GM12878 (cell line): Measurements from ENCODE around the gene ATP6V1C2. TPM values are rescaled to one million over a fixed set of nuclear protein-coding genes. Genes with fewer than 3 reads are reported as not detected.

ENCODE experiments used
- ATAC-seq: fragments of 200-7000 bp; cut with Tn5 transposase; 3 replicates; pipeline ENCODE4 v1.9.1; 2020; ENCODE audit warnings: mild to moderate bottlenecking, moderate library complexity
- BruUV-seq: library from RNA; stranded (reverse); fragments of 400-500 nt; replicated peaks from 2 replicates; lab custom pipeline; 2021; lab: Mats Ljungman, UMichigan
- CTCF ChIA-PET: fragments of 300-600 bp; sonication (Branson Sonifier 250); formaldehyde crosslinking; extraction: SDS; loops from one replicate; lab custom pipeline; 2021; ENCODE audit warnings: inconsistent platforms; lab: Yijun Ruan, JAX
- POLR2A ChIA-PET: fragments of 350-600 bp; formaldehyde crosslinking; extraction: SDS; loops from one replicate; lab custom pipeline; 2021; ENCODE audit warnings: inconsistent platforms; lab: Charles Lee
- RAD21 ChIA-PET: fragments of 300-600 bp; sonication (Branson Sonifier 250); formaldehyde crosslinking; loops from one replicate; lab custom pipeline; 2023; ENCODE audit warnings: antibody characterized with exemption; ENCODE audit not compliant: unreplicated experiment; lab: Charles Lee
- SMC1A ChIA-PET: fragments of 300-600 bp; sonication (Branson Sonifier 250); formaldehyde crosslinking; loops from one replicate; lab custom pipeline; 2023; ENCODE audit not compliant: unreplicated experiment, uncharacterized antibody; lab: Charles Lee
- DNase-seq: peaks from one replicate; pipeline ENCODE4 v3.0.0-alpha.2; 2011; ENCODE audit warnings: low read depth, low spot score
- FAIRE-seq: peaks from 3 replicates; lab custom pipeline; 2011; peaks lifted over from hg19 to GRCh38; lab: Jason Lieb, UNC
- H2AFZ ChIP-seq: 2 replicates; pipeline ENCODE4 v1.6.0; 2011; ENCODE audit warnings: low read depth, low read length, control low read depth; ENCODE audit not compliant: control insufficient read depth
- H3K27ac ChIP-seq: 2 replicates; pipeline ENCODE4 v1.5.1; 2011; ENCODE audit warnings: control low read depth; ENCODE audit not compliant: control insufficient read depth, insufficient read depth
- H3K27me3 ChIP-seq, 2 experiments: replicated peaks in 1 of 2; 2 replicates each; pipeline versions ENCODE4 v1.6.0 to v1.6.1; 2011; ENCODE audit warnings: low read length in 1 of 2; ENCODE audit not compliant: control insufficient read depth in 2 of 2, insufficient read depth in 2 of 2
- H3K36me3 ChIP-seq, 2 experiments: 2 replicates each; pipeline ENCODE4 v1.5.1; 2011; ENCODE audit warnings: low read length in 1 of 2; ENCODE audit not compliant: control insufficient read depth in 2 of 2, insufficient read depth in 2 of 2
- H3K4me1 ChIP-seq: 2 replicates; pipeline ENCODE4 v1.6.1; 2011; ENCODE audit warnings: mild to moderate bottlenecking, low read length, moderate library complexity, mixed read lengths; ENCODE audit not compliant: control insufficient read depth, insufficient read depth
- H3K4me2 ChIP-seq: 2 replicates; pipeline ENCODE4 v1.6.0; 2011; ENCODE audit warnings: control low read depth; ENCODE audit not compliant: control insufficient read depth, insufficient read depth
- H3K4me3 ChIP-seq: fragments of 200-600 bp; sonication (generic); 2 replicates; pipeline ENCODE4 v1.5.1; 2016
- H3K79me2 ChIP-seq: 2 replicates; pipeline ENCODE4 v1.6.0; 2011; ENCODE audit warnings: low read length; ENCODE audit not compliant: control insufficient read depth, insufficient read depth
- H3K9ac ChIP-seq: 2 replicates; pipeline ENCODE4 v1.8.0; 2011; ENCODE audit warnings: low read length, control low read depth, mixed read lengths; ENCODE audit not compliant: control insufficient read depth, insufficient read depth
- H3K9me3 ChIP-seq: replicated peaks from 3 replicates; pipeline ENCODE4 v1.5.1; 2011; ENCODE audit warnings: mild to moderate bottlenecking, low read length; ENCODE audit not compliant: control insufficient read depth, insufficient read depth
- H4K20me1 ChIP-seq: 2 replicates; pipeline ENCODE4 v1.6.0; 2011; ENCODE audit not compliant: control insufficient read depth, insufficient read depth
- BMI1 ChIP-seq: fragments of 450-650 bp; IDR thresholded peaks from 2 replicates; pipeline ENCODE4 v1.6.1; 2016; ENCODE audit warnings: mild to moderate bottlenecking, moderate library complexity, borderline replicate concordance
- E4F1 ChIP-seq: fragments of 450-650 bp; IDR thresholded peaks from 2 replicates; pipeline ENCODE4 v1.6.1; 2018; ENCODE audit warnings: borderline replicate concordance, mild to moderate bottlenecking; ENCODE audit not compliant: partially characterized antibody
- POLR2A ChIP-seq: IDR thresholded peaks from 2 replicates; pipeline ENCODE4 v1.6.1; 2011; ENCODE audit warnings: low read depth, mild to moderate bottlenecking, low read length
- RCOR1 ChIP-seq: conservative IDR thresholded peaks from 2 replicates; pipeline ENCODE4 v1.6.1; 2012; ENCODE audit warnings: low read depth, low read length, improper control_type of control experiment
- SMAD5 ChIP-seq: IDR thresholded peaks from 2 replicates; pipeline ENCODE4 v1.6.1; 2016; ENCODE audit warnings: antibody characterized with exemption, low read depth
- SREBF1 ChIP-seq: IDR thresholded peaks from 2 replicates; pipeline ENCODE4 v1.6.1; 2012; ENCODE audit warnings: mild to moderate bottlenecking, low read length
- ZNF592 ChIP-seq: fragments of 450-650 bp; IDR thresholded peaks from 2 replicates; pipeline ENCODE4 v1.6.1; 2017; ENCODE audit warnings: mild to moderate bottlenecking, moderate library complexity
- WGBS: methylation state at CpG from one replicate; pipeline ENCODE4 v1.1.6; 2016; ENCODE audit warnings: low lambda C conversion rate; ENCODE audit not compliant: insufficient replicate concordance, insufficient coverage; ENCODE audit errors: missing lambda C conversion rate; 5-methylcytosine and 5-hydroxymethylcytosine counted together
- in situ Hi-C: fragments of 300-500 bp; cut with MboI; formaldehyde crosslinking; loops from 9 replicates; pipeline ENCODE4 v1.14.3; 2018; ENCODE audit warnings: mixed read lengths
- intact Hi-C: fragments of 100-400 bp; cut with micrococcal nuclease; formaldehyde crosslinking; loops from one replicate; pipeline ENCODE4 v1.14.2; 2022; ENCODE audit not compliant: unreplicated experiment
- polyA plus RNA-seq, 11 experiments: library from polyadenylated mRNA; depleted of rRNA in 4 of 11; unstranded in 6 of 11; stranded (reverse) in 5 of 11; fragments of >200 nt; fragmentation: Nextera tagmentation in 4 of 11; fragmentation: Illumina TruSeq in 1 of 11; extraction: Ambion mirVana in 4 of 11; extraction: Trizol in 1 of 11; gene quantifications; 1 replicate in 1 of 11; 2 replicates in 10 of 11; pipeline versions ENCODE4 v1.2.1 to v1.2.3, GENCODE V29; 2011 to 2016; ENCODE audit warnings: inconsistent platforms in 2 of 11, missing spikeins in 2 of 11, low read depth in 1 of 11
- total RNA-seq, 4 experiments: library from RNA; depleted of rRNA in 3 of 4; stranded (reverse); fragments of >200 nt in 3 of 4; fragmentation: Illumina TruSeq in 1 of 4; extraction: Trizol in 1 of 4; gene quantifications; 2 replicates each; pipeline versions ENCODE4 v1.2.1 to v1.2.3, GENCODE V29; 2013 to 2021
- TF ChIP-seq, protein P1 (sequence below): IDR thresholded peaks from 2 replicates; pipeline ENCODE4 v1.6.1; 2011; ENCODE audit warnings: low read depth, low read length, improper control_type of control experiment, borderline replicate concordance

Gene ATP6V1C2
- total and polyA plus RNA-seq, 10 of the 15 experiments (the other 5 are each of a cell fraction or from before 2014, with no cell fraction given) = 0.04 to 1.5 (median 0.24) TPM; not detected in 1

GRCh38 chr2:10770956-10771750 lies 49.7 kb downstream of the ATP6V1C2 start:
- Histone ChIP-seq H3K27me3 (no peaks in the 10 kb centered on the region; a peak in 1 of 4 replicates), H2AFZ (no peak overlapping the region), H3K4me1 (no peaks in the 10 kb centered on the region), H3K79me2 (no peaks in the 10 kb centered on the region), H3K27ac (no peak overlapping the region), H3K4me2 (no peak overlapping the region), H3K9ac (no peak overlapping the region), H3K9me3 (no peaks in the 10 kb centered on the region), H4K20me1 (no peaks in the 10 kb centered on the region), H3K4me3 (no peak overlapping the region), H3K36me3 (no peaks in the 10 kb centered on the region)
- ATAC-seq (no peak), FAIRE-seq (no peak), DNase-seq (no peak)
- intact Hi-C loops = no loop called here
- no TSS peak for BruUV-seq
- RAD21 ChIA-PET = no interaction called here
- CTCF ChIA-PET = no interaction called here
- POLR2A ChIA-PET = no interaction called here
- in situ Hi-C loops = no loop called here
- SMC1A ChIA-PET = no interaction called here
- 74% methylated on average over 22 of the region's 22 CpGs for WGBS
- TF ChIP-seq, protein P1, sequence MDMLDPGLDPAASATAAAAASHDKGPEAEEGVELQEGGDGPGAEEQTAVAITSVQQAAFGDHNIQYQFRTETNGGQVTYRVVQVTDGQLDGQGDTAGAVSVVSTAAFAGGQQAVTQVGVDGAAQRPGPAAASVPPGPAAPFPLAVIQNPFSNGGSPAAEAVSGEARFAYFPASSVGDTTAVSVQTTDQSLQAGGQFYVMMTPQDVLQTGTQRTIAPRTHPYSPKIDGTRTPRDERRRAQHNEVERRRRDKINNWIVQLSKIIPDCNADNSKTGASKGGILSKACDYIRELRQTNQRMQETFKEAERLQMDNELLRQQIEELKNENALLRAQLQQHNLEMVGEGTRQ = no peak
- TF ChIP-seq E4F1 (no peak), BMI1 (no peak), SREBF1 (no peak), POLR2A (no peak), ZNF592 (no peak), SMAD5 (no peak), RCOR1 (no peak)
- TF ChIP-seq, all 136 proteins: peak for 0
